Keratinocyte (primary cell): ENCODE data around the gene RNF17. TPM values are rescaled to one million over a fixed set of nuclear protein-coding genes. Genes with fewer than 3 reads are reported as not detected.

Experiments used
- DNase-seq: peaks from one replicate; pipeline ENCODE4 v3.0.0-alpha.2; 2011; ENCODE audit warnings: low read depth, missing footprints, low spot score
- FAIRE-seq: peaks from 2 replicates; lab custom pipeline; 2011; peaks lifted over from hg19 to GRCh38; lab: Jason Lieb, UNC
- H2AFZ ChIP-seq: 2 replicates; pipeline ENCODE4 v1.6.0; 2012; ENCODE audit warnings: low read length, control low read depth, inconsistent platforms; ENCODE audit not compliant: control insufficient read depth
- H3K27ac ChIP-seq: 2 replicates; pipeline ENCODE4 v1.5.1; 2011; ENCODE audit warnings: low read length; ENCODE audit not compliant: control insufficient read depth, insufficient read depth
- H3K27me3 ChIP-seq: 3 replicates; pipeline ENCODE4 v1.6.0; 2011; ENCODE audit warnings: low read length; ENCODE audit not compliant: control insufficient read depth, insufficient read depth; ENCODE audit errors: extremely low read depth
- H3K36me3 ChIP-seq, 2 experiments: 2 replicates in 1 of 2; 3 replicates in 1 of 2; pipeline ENCODE4 v1.5.1; 2011; ENCODE audit warnings: low read length in 2 of 2, mild to moderate bottlenecking in 1 of 2; ENCODE audit not compliant: control insufficient read depth in 2 of 2, insufficient read depth in 2 of 2; ENCODE audit errors: extremely low read depth in 1 of 2
- H3K4me1 ChIP-seq: 3 replicates; pipeline ENCODE4 v1.5.1; 2011; ENCODE audit warnings: low read length; ENCODE audit not compliant: control insufficient read depth, insufficient read depth; ENCODE audit errors: extremely low read depth
- H3K4me2 ChIP-seq: 3 replicates; pipeline ENCODE4 v1.6.0; 2011; ENCODE audit warnings: low read depth, low read length; ENCODE audit not compliant: control insufficient read depth, insufficient read depth; ENCODE audit errors: extremely low read depth
- H3K4me3 ChIP-seq, 3 experiments: fragments of 200-600 bp in 1 of 3; sonication (generic) in 1 of 3; 2 replicates in 2 of 3; 3 replicates in 1 of 3; pipeline ENCODE4 v1.5.1; 2011 to 2016; ENCODE audit warnings: low read length in 3 of 3, mild to moderate bottlenecking in 3 of 3, control low read depth in 2 of 3, inconsistent platforms in 1 of 3, low read depth in 1 of 3, mixed read lengths in 1 of 3, mixed run types in 1 of 3, moderate library complexity in 1 of 3; ENCODE audit not compliant: control insufficient read depth in 2 of 3, insufficient read depth in 2 of 3; ENCODE audit errors: extremely low read depth in 1 of 3
- H3K79me2 ChIP-seq: 2 replicates; pipeline ENCODE4 v1.6.0; 2012; ENCODE audit warnings: low read length; ENCODE audit not compliant: control insufficient read depth, insufficient read depth
- H3K9ac ChIP-seq: 3 replicates; pipeline ENCODE4 v1.6.0; 2011; ENCODE audit warnings: low read length; ENCODE audit not compliant: control insufficient read depth, insufficient read depth; ENCODE audit errors: extremely low read depth
- H3K9me1 ChIP-seq: 3 replicates; pipeline ENCODE4 v1.6.0; 2011; ENCODE audit warnings: low read length; ENCODE audit not compliant: control insufficient read depth, insufficient read depth; ENCODE audit errors: extremely low read depth
- H3K9me3 ChIP-seq: 2 replicates; pipeline ENCODE4 v1.5.1; 2012; ENCODE audit warnings: low read depth, low read length; ENCODE audit not compliant: control insufficient read depth
- H4K20me1 ChIP-seq: 3 replicates; pipeline ENCODE4 v1.6.0; 2011; ENCODE audit warnings: low read length; ENCODE audit not compliant: control insufficient read depth, insufficient read depth; ENCODE audit errors: extremely low read depth
- CTCF ChIP-seq, 3 experiments: IDR thresholded peaks in 1 of 3; conservative IDR thresholded peaks in 1 of 3; optimal IDR thresholded peaks in 1 of 3; 2 replicates in 2 of 3; 3 replicates in 1 of 3; pipeline versions ENCODE3 to v1.5.1; 2011; ENCODE audit warnings: low read length in 3 of 3, mild to moderate bottlenecking in 3 of 3, moderate library complexity in 2 of 3, control low read depth in 1 of 3, inconsistent platforms in 1 of 3; ENCODE audit not compliant: insufficient read depth in 2 of 3; ENCODE audit errors: extremely low read depth in 1 of 3
- EZH2 ChIP-seq: IDR thresholded peaks from one replicate; pipeline ENCODE4 v1.6.1; 2012; ENCODE audit warnings: inconsistent platforms, mild to moderate bottlenecking, low read length, moderate library complexity
- dilution Hi-C: fragments of 300-500 bp; cut with MboI; formaldehyde crosslinking; loops from one replicate; pipeline ENCODE4 v1.7.0; 2020; ENCODE audit warnings: low sequenced_read_pairs; ENCODE audit not compliant: extremely low pct_ligation_motif_present
- polyA plus RNA-seq, 5 experiments: library from polyadenylated mRNA; depleted of rRNA in 3 of 5; stranded (reverse) in 3 of 5; stranded (forward) in 1 of 5; unstranded in 1 of 5; fragments of >200 nt; gene quantifications; 1 replicate in 1 of 5; 2 replicates in 3 of 5; 3 replicates in 1 of 5; pipeline versions ENCODE4 v1.2.1 to v1.2.3, GENCODE V29; 2011 to 2012; ENCODE audit warnings: missing spikeins in 2 of 5, low read depth in 1 of 5, low replicate concordance in 1 of 5

The RNF17 gene
- polyA plus RNA-seq, 1 donor (not counting 4 experiments of a cell fraction or from before 2014, with no cell fraction given): not detected

DNA sequence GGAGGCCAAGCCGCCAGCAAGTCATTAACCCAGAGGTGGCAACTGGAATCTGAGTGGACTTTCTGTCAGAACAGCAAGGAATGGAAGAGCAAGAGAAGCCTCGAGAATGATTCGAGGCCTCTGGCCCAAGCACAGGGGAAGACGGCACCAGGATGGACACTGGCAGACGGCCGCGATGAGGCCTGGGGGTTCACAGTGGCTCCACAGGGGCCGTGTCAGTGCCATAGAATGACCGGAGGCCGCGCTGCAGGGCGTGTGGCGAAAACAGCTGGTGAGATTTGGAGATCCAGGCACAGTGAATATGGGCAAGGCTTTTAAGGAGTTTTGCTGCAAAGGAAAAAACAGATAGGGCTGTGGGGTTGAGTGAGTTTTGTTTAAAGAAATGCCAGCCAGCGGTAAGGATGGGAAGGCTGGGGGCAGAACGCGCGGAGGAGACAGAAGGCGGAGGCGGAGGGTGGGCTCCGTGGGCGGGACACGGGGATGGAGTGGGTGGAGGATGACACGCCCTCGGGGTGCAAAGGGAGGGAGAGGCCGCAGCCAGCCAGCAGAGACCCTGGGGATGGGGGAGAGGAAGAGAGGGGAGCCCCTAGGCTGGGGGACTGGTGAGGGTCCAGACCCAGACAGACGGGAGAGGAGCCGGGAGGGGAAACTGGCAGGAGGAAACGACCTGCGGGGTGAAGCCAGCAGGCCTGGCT lies 130.5 kb downstream of the RNF17 start:
- FAIRE-seq: no peak
- Histone ChIP-seq H3K27ac (no peak overlapping the region), H3K4me2 (no peak overlapping the region), H2AFZ (no peak overlapping the region), H3K79me2 (no peaks in the 10 kb centered on the region), H4K20me1 (no peaks in the 10 kb centered on the region), H3K4me1 (no peaks in the 10 kb centered on the region), H3K9me1 (no peaks in the 10 kb centered on the region), H3K9ac (no peak overlapping the region), H3K36me3 (peaks cover 0 to 3% of the 10 kb centered on the region in 2 experiments), H3K27me3 (no peaks in the 10 kb centered on the region), H3K4me3 (no peak overlapping the region), H3K9me3 (no peaks in the 10 kb centered on the region)
- DNase-seq: no peak
- no peak for TF ChIP-seq CTCF (optimal IDR thresholded peaks at IDR 0.05 in 1 of 3, IDR thresholded peaks at IDR 0.05 in 1 of 3, conservative IDR thresholded peaks at IDR 0.05 in 1 of 3; ENCODE audit: extremely low read depth in 1 of 3, insufficient read depth in 2 of 3, low read length in 3 of 3)
- no peak for TF ChIP-seq EZH2
- dilution Hi-C loops: no loop called here

GRCh38 chr13:24894972-24895300 lies 131.0 kb downstream of the RNF17 start:
- dilution Hi-C loops: no loop called here
- H3K79me2 ChIP-seq: no peaks in the 10 kb centered on the region
- no peaks in the 10 kb centered on the region for H3K4me1 ChIP-seq
- H3K4me3 ChIP-seq: no peak overlapping the region
- FAIRE-seq: no peak
- DNase-seq: no peak
- TF ChIP-seq EZH2 (no peak), CTCF (optimal IDR thresholded peaks at IDR 0.05 in 1 of 3, IDR thresholded peaks at IDR 0.05 in 1 of 3, conservative IDR thresholded peaks at IDR 0.05 in 1 of 3; ENCODE audit: extremely low read depth in 1 of 3, insufficient read depth in 2 of 3, low read length in 3 of 3) (no peak)
- H3K27ac ChIP-seq: no peak overlapping the region
- H4K20me1 ChIP-seq: no peaks in the 10 kb centered on the region
- no peaks in the 10 kb centered on the region for H3K27me3 ChIP-seq
- no peak overlapping the region for H3K4me2 ChIP-seq
- peaks cover 0 to 6% of the 10 kb centered on the region in 2 experiments for H3K36me3 ChIP-seq
- no peaks in the 10 kb centered on the region for H3K9me3 ChIP-seq
- H2AFZ ChIP-seq: no peak overlapping the region
- no peaks in the 10 kb centered on the region for H3K9me1 ChIP-seq
- H3K9ac ChIP-seq: no peak overlapping the region
